T-helper 1 cell treated with Interleukin-12 subunit alpha and Interleukin-12 subunit beta and Interleukin-4 antibody, amounts not matched to agents 30 ng/mL and 1 ng/mL, for 36 hours (primary cell): ENCODE results near the gene CEACAM1. TPM values are rescaled to one million over a fixed set of nuclear protein-coding genes. Genes with fewer than 3 reads are reported as not detected.
"Not testable (repeated sequence)": the region's sequence is repeated elsewhere in the genome, so short reads cannot be mapped to it uniquely, and the experiment has no call there.

Experiments
- intact Hi-C: fragments of 100-400 bp; cut with micrococcal nuclease; formaldehyde crosslinking; loops from one replicate; pipeline ENCODE4 v1.15.1; 2024
- total RNA-seq: library from RNA; stranded (reverse); gene quantifications from 2 replicates; pipeline ENCODE4 v1.2.3, GENCODE V29; 2022

CEACAM1 gene
- total RNA-seq, 1 donor from 2014 or later = 42.6 TPM

DNA sequence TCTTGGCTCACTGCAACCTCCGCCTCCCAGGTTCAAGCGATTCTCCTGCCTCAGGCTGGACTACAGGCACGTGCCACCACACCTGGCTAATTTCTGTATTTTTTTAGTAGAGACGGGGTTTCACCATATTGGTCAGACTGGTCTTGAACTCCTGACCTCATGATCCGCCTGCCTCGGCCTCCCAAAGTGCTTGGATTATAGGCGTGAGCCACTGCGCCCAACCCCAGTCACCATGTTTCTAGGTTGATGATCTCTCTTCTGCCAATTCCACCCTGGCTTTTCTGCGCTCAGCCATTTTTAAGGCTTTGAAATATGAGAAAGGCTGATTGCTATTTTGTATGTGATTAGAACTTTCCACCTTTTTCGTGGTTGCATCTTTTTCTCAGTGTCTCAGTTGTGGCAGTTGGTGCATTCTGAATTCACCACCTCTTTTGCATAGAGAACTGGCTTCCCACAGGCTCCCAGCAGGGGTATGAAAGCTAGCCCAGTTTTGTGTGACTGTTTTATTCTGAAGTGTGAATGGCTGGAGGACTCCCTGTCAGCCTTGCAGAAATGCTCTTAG is 15.5 kb downstream of the CEACAM1 start:
- intact Hi-C loops = no loop called here

DNA sequence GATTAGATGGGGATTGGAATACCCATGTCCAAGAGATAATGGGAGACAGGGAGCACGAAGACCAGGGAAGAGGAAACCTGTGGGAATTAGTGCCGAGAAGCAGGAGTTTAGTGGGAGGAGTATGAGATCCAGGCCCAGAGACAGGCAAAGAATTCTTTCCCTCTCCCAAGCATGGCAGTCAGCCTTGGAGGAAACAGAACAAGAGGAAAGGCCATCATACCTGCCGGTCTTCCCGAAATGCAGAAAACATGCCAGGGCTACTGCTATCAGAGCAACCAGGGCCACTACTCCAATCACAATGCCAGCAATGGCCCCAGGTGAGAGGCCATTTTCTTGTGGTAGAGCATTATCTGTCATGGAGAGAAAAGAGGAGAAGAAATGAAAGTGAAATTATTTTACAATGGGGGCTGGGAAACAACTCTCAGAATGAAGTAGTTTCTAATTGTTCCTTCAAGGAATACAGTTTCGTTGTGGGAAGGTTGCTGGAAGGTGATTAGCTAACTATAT is 16.1 kb downstream of the CEACAM1 start:
- intact Hi-C loops = no loop called here

DNA sequence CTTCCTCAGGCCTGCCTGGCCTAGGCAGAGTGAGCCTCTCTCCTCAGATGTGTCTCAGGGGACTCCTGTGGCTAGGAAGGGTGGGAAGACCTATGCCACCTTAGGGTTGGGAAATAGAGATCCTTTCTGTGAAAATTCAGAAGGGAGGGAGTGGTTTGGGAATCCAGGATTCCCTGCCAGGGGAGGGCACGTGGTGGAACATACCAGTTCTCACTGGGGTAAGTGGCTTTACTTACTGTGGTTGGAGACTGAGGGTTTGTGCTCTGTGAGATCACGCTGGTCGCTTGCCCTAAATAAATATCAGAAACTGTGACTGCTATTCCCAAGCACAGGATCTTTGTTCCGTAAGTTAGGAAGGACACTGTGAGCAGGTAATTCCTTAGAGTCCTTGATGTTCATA is 16.9 kb downstream of the CEACAM1 start:
- intact Hi-C loops = no loop called here

DNA sequence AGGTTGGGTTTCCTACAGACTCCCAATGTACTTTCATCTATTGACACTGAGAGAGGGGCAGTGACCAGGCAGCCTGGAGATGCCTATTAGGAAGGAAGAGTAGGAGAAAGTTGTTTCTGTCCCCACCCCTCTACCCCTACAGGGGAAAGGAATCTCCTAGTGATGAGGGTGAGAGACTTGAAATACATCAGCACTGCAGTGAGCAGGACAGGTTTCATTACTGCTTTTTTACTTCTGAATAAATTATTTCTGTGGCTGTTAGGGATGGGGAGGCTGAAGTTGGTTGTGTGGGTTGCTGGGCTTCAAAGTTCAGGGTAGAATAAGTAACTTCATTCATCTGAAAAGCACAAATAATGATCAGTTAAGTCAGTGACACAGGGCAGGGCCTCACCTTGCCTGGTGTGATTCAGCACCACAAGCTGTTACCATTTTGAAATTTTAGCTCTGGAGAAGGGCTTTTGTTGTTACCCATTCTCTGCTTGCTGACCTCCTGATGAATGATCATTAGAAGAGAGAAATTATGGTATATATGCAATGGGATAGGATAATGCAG is 19.3 kb downstream of the CEACAM1 start:
- intact Hi-C loops = no loop called here

DNA sequence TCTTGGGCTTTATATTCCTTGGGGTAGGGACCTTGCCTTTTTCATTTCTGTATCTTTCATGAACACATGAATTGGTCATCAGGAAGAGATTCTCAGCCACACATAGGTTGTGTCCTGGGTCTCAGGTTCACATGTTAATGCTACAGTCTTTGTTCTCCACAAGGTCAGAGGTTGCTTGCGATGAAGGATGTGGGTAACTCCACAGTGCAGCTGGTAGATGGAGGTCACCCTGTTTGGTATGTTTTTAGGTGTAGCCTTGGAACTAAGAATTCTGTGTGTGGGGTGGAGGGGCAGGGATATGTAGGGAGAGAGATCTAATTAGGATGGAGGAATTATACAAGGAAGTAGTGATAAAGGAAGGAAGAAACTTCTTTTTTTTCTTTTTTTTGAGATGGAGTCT is 23.2 kb downstream of the CEACAM1 start:
- intact Hi-C loops = no loop called here

DNA sequence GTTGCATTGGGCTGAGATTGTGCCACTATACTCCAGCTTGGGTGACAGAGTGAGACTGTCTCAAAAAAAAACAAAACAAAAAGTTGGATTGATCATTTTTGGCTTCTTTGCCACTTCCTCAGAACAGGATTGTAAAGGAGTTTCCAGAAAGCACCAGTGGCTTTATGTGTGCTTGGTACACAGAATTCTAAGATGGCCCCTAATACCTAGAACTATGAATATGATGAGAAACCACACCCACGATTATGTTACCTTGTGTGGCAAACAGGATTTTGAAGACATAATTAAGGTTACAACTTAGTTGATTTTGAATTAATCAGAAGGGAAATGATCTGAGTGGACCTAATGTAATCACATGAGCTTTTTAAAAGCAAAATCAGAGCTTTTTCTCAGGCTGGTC is 26.5 kb downstream of the CEACAM1 start:
- intact Hi-C loops = no loop called here

DNA sequence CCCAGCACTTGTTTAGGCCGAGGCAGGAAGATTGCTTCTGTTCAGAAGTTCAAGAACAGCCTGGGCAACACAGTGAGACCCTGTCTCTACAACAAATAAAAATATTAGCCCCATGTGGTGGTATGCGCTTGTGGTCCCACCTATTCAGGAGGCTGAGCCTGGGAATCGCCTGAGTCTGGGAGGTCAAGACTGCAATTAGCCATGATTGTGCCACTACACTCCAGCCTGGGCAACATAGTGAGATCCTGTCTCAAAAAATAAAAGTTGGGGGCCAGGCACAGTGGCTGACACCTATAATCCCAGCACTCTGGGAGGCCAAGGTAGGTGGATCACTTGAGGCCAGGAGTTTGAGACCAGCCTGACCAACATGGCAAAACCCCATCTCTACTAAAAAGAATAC is 27.0 kb downstream of the CEACAM1 start:
- intact Hi-C loops = not testable (repeated sequence)

DNA sequence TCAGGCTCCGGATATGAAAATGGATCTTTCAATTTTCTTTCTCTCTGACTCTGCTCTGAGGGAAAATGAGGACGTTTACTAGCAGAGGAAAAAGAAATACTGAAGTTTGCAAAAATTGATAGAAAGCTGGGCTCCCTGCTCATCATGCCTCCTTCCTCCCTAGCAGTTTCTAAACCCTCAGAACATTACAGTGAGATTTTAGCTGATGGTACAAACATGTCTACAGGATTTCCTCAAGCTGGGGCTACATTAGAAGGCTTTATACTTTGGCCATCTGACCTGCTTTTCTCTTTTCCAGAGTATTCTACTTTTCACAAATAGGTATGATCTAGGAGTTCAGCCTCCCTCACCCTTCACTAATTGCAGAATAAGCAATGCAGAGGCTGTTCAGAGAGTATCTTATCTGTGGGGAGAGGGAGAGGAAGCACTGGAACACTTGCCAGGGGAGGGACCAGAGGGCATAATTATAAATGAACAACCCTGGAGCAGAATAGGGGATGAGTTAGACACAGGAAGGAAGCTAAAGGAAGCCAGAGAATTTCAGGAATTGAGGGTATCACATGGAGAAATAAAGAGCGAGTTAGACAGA is 30.0 kb downstream of the CEACAM1 start:
- intact Hi-C loops = no loop called here

DNA sequence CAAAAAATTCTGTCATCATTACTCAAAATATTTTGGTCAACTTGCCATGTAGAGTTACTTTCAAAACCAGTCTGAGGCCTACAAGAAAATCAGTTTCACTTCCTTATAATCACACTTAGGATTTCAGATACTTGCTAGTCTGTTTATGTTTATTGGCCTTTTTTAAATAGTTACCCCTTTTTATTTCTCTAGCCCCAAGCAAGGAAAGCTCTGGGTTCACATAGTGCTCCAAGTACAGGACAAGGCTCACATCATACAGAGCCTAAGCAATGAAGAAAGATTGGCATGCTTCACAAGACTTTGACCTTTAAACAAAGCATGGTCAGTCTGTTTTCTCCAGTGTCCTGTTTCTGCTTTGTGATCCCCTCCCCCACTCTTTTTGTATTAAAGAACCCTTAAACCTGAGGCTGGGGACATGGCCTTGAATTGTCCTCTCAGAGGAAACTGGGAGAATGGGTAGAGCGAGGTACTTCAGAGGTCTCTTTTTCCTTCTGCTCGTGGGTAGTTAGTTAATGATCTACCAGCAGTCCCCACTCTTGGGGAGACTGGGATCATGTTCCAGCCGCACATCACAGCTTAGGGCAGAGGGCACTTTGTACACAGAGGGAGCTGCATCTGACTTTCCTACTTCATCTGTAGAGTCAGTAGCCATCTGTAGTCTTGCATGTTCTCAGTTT is 30.7 kb downstream of the CEACAM1 start:
- intact Hi-C loops = no loop called here

DNA sequence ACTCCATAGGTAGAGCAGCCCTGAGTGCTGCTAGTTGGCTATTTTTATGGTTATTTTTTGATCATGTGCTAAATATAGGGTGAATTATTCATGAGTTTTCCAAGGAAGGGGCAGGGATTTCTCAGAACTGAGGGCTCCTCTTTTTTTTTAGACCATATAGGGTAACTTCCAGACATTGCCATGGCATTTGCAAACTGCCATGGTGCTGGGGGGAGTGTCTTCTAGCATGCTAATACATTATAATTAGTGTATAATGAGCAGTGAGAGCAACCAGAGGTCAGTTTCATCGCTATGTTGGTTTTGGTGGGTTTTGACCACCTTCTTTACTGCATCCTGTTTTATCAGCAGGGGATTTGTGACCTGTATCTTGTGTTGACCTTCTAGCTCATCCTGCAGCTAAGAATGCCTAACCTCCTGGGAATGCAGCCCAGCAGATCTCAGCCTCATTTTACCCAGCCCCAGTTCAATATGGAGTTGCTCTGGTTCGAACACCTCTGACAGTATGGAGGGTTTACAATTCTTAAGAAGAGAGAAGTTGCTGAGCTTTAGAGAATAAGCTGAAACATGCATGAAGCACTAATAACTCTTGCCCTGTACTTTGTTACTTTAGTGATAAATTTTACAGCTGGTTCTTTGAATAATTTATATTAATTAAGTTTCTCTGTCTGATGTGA is 31.7 kb downstream of the CEACAM1 start:
- intact Hi-C loops = no loop called here

DNA sequence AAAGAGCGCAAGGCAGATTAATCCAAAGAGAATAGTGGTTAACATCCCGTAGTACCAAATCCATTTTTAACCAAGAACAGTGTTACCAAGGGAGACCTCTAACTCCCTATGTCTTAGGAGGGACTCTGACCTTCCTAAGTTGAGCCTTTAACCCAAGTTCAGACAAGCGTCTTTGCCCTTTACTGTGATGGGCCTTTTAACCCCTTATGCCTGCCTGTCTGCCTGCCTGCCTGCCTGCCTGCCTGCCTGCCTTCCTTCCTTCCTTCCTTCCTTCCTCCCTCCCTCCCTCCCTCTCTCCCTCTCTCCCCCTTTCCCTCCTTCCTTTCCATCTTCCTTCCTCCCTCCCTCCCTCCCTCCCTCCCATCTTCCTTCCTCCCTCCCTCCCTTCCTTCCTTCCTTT is 32.6 kb downstream of the CEACAM1 start:
- intact Hi-C loops = no loop called here

DNA sequence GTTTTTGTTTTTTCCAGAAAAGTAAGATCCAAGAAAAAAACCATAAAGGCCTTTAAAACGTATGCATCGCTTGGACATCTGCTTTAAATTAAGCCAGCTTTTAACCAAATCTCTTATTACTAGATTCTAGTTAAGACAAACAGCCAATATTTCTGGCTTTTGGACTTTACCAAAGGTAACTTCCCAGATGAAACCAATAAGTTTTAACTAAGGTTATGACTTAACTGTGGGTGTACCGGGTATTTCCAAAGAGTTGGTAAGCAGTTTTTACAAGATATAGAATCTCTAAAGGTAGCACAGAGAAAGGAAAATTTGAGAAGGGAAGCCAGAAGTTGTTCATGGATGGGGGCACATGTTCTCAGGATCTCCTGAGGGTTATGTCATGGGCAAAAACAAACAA is 34.0 kb downstream of the CEACAM1 start:
- intact Hi-C loops = no loop called here

DNA sequence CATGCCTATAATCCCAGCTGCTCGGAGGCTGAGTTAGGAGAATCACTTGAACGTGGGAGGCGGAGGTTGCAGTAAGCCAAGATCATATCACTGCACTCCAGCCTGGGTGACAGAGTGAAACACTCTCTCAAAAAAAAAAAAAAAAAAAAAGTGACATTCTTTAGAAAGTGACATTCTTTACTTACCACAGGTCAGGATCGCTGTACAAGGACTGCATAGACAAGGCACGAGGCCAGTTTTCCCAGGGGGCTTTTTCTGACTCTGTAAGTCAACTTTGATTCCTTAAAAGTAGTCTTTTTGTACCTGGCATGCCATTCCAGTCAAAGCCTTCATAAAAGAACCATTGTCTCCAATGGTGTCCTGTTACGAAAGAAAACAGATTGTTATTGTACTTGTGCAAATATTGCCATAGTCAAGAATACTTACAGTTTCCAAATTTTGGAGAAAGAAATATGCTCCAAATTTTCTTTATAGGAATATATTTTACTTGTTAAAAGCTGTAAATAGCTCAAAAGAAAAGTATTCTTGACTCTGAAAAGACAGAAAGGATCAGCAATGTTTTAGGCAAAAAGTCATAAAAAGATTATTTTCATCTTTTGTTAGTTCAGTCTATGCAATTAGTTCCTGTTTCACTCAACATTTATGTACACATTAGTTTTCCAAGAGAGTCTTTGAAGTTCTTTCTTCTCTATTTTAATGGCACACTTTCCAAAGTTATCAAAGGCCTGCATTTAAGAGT is 39.3 kb downstream of the CEACAM1 start:
- intact Hi-C loops = no loop called here

DNA sequence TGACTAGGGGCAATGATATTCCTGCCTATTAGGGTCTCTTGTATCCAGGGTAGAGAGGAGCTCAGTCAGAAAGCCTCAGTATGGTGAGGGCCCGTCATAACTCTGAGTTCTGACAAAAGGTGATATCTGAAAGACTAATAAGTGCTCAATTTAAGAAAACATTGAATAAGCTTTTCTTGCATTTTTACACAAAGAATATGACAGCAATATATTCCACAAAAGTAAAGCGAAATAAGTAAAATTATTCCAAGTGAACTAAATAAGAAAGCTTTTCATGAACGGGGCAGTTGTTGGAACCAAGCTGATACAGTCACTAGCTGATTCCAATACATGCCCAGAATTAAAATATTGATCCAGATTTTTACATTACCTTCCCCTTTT is 40.5 kb downstream of the CEACAM1 start:
- intact Hi-C loops = no loop called here

DNA sequence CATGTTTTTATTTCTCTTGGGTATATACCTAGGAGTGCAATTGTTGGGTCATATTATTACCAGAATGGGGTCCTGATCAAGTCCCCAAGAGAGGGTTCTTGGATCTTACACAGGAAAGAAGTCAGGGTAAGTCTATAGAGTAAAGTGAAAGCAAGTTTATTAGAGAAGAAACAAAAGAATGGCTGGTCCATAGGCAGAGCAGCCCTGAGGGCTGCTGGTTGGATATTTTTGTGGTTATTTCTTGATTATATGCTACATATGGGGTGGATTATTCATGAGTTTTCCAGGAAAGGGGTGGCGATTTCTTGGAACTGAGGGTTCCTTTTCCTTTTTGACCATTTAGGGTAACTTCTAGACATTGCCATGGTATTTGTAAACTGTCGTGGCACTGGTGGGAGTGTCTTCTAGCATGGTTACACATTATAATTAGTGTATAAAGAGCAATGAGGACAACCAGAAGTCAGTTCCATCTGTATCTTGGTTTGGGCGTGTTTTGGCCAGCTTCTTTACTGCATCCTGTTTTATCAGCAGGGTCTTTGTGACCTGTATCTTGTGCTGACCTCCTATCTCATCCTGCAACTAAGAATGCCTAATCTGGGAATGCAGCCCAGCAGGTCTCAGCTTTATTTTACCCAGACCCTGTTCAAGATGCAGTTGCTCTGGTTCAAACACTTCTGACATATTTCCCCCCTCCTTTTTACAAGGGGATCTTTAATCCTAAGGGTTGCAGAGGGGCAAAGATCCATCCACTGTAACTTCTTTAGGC is 41.1 kb downstream of the CEACAM1 start:
- intact Hi-C loops = no loop called here

DNA sequence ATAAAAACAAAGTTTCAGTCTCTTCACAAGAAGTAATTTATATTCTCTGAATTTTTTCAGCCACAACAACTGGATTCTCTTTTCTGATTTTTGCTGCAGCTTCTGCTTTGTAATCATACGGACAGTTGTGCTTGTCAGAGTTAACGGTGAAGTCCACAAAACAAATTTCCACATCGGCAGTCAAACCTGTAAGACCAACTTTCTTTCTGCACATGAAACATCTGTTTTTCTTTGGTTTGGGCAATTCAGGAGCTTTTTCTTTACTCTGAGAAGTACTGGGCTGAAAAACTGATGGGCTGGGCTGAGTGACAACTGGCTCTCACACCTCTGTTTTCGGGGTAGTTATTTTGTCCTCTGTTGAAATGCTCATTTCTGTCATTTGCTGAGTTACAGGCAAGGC is 43.2 kb downstream of the CEACAM1 start:
- intact Hi-C loops = not testable (repeated sequence)

DNA sequence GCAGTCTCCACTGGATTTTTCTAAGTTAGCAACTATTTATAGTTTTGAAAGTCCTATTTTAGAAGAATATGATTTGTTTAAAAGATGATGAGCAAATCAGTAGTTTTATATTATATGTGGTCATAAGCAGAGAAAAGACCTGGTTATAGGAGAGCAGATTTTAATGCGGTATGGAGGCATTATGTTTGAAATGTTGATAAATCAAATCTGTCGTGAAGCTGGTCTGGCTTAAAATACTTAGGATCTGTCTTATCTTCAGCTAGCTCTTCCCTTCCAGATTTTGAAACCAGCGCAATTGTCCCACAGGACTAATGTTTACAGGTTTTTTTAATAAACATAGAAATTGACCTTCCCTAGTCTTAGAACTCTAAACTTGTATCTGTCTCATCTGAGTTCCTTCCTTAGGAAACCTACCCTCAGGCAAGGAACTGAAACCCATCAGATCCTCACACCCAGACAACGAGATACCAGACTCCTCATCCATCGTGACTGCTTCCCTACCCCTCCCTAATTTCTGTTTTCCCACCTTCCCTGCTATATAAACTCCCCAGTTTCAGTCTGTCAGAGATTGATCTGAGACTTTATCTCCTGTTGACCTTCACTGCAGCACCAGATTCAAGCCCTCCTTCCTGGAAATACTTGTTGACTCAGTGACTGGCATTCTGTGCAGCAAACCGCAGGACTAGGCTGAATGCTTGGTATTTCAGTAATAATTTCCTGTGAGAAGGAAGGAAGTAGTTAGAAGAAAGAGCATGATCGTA is 47.8 kb downstream of the CEACAM1 start:
- intact Hi-C loops = loop anchor here (2.0 kb wide), 1 partner anchor 14 kb away; no protein-coding TSS in a partner anchor

DNA sequence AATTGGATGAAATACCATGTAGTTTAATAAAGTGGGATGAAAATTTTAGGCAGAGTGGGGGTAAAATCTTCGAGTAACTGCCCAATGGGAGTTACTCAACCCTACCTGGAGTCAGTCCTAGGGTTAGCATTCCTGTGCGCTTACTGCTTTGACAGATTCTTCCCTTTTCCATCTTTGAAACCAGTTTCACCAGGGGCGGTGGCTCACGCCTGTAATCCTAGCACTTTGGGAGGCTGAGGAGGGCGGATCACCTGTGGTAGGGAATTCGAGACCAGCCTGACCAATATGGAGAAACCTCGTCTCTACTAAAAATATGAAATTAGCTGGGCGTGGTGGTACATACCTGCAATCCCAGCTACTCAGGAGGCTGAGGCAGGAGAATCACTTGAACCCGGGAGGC is 48.5 kb downstream of the CEACAM1 start:
- intact Hi-C loops = loop anchor here (2.0 kb wide), 1 partner anchor 13 kb away; no protein-coding TSS in a partner anchor

DNA sequence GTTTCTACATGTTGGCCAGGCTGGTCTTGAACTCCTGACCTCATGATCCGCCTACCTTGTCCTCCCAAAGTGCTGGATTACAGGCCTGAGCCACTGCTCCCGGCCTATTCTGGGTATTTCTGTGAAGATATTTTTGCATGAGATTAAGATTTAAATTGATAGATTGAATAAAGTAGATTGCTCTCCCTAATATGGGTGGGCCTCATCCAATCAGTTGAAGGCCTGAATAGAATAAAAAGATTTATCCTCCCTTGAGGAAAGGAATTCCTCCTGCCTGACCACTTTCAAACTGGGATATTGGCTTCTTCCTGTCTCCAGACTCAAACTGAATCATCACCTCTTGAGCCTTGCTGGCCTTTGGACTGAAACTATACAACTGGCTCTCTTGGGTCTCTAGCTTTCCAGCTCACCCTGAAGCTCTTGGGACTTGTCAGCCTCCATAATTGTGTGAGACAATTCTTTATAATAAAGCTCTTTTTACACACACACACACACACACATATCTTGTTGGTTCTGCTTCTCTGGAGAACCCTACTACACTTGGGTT is 49.4 kb downstream of the CEACAM1 start:
- intact Hi-C loops = no loop called here
